ENCODE data around the gene CALY.
A peak's percentile ranks its signal among the peaks of the same experiment; 100 is the strongest.

CALY gene

DNA sequence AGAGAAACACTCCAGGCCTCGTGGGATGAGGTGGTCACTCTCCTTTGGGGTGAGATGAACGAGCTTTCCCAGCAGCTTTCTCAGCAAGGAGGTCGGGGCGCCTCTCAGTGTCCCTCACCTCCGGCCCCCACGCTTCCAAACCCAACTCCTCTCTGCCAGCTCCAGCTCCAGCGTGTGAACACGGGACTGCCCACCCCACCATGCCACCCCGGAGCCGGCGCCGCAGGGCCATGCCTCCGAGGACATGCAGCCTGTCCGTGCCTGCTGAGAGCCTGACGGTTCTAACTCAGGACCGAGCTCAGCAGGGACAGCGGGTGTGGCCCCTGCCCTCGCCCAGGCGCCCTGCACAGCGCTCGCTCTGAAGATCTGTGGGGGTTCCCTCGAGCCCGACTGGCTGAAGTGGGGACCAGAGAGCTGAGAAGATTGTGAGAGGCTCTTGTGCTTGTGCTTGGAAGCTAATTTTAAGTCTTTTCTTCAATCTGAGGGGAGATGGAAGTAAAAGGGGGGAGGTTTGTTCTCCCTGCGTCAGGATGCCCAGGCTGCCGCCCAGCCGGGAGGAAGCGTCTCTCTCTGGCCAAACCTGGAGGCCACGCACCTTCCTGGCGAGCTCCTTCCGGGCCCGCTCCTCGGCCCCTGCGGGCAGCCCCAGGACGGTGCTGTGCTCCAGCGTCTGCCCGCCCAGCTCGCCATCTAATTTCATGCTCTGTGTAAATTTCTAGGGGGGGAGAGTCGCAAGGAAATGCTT is 54.9 kb downstream of the CALY start:
- DNase-seq, result no peak

DNA sequence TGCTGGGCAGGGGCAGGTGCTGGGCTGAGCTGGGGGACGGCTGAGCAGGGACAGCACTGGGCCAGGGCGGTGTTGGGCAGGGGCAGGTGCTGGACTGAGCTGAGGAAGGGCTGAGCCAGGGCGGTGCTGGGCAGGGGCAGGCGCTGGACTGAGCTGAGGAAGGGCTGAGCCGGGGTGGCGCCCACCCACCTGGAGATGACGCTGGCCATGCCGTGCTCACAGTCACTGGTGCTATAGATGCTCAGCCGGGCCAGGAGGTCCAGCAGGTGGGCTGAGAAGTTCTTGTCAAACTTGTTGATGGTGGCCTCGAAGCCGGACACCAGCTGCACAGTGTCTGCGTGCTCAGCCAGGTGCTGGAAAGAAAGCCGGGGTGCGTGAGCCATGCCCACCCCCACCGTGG is 55.6 kb downstream of the CALY start:
- no peak for DNase-seq

DNA sequence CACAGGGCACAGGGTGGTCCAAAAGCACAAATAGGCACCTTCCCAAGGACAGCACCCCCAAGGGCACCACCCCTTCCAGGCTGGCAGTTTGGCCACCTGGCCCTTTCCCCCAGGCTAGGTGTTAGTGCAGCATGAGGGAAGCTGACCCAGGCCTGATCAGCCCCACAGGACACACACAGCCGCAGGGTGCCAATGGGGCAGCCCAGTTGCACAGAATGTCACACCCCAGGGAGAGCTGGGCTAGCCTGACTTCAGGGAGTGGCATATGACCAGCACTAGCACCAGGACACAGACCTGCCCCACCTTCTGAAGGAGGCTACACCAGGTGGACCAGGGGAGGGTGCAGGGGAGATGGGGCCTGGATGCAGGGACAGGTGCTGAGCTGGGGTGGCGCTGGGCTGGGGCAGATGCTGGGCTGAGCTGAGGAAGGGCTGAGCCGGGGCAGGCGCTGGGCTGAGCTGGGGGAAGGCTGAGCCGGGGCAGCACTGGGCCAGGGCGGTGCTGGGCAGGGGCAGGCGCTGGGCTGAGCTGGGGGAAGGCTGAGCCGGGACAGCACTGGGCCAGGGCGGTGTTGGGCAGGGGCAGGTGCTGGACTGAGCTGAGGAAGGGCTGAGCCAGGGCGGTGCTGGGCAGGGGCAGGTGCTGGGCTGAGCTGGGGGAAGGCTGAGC is 56.2 kb downstream of the CALY start:
- DNase-seq, result no peak

DNA sequence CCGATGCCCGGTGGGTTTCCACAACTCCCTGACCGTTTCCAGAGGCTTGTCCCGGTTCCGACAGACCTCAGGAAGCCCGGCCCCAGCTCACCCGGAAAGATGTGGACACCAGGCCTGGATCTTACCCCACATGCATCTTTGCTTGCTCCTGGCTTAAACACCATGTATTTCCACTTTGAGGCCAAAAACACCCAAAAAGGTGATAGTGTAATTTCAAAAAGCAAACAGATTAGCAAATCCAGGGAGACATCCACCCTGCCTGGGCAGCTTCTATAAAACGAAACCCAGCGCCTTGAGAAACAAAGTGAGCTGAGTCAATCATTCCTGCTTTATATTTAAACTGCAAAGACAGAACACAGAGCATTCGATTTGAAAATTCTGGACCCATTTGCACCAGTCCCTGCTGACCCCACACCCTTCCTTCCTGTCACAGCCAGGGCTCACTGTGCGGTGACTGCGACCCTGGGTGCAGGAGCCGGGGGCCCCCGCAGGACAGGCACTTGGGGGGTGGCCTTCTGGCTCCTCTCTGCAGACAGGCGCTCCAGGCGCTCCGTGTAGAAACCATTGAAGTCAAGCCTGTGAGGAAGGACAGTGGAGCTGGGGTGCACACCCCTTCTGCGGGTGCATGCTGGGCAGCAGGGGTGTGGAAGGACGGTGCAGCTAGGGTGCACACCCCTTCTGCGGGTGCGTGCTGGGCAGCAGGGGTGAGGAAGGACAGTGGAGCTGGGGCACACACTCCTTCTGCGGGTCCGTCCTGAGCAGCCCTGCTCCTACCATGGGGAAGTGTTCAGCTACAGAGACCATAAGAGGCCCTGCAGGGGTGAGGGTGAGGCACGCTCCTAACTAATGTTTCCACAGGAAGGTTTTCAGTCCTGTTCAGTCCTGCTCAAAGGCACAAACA is 57.1 kb downstream of the CALY start:
- no peak for DNase-seq

DNA sequence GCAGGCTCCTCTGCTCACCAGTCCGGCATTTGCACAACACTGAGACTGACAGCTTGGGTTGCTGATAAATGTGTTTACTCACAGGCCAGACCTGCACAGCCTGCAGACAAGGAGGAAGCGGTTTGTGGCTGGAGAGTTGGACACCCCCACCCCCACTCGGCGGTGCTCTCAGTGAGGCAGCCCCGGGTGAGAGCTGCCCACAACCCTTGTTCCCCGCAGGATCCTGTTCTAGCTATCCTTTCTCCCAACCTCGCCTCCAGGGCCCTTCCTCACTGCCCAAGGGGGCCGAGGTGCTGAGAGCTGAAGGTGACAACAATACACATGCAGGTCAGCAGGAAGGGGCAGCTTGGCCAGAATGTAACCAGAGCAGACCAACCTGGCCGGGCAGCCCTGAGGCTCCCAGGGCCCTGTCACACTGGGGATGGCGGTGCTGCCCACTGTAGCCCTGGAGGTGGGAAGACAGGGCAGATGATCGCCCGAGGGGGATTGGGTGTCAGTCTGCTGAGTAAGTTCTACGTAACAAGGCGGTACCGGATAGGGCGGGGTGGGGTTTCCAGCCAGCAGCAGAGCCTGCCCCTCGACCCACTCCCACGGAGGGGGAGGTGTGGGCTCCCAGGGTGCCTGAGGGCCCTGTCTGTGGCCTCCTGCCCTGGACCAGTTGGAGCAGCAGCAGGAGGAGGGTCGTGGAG is 58.0 kb downstream of the CALY start:
- peak; percentile 75 for DNase-seq

DNA sequence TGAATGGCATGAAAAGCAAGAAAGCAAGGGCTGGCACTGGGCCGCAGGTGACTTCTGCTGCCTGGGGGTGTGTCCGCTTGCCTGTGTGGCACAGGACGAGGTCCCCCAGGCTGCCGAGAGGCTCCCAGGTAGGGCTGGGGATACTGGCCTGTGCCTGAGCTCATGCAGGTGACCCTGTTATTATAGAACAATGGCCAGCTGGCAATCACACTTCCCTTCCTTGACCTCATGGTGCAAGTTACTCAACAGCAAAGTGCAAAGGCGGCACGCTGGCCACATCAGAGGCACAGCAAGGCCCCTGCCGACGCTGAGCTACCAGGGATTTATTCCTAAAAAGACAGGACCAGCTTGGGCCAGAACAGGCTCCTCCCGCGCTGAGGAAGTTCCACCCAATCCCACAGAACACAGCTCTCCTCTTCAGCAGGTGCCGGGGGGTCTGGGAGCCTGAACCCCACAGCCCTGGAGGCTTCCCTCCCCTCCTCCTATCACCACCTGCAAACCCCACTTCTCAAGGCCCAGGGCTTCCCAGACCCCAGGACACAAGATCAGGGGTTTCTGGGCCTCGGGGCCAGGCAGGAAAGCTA is 58.6 kb downstream of the CALY start:
- DNase-seq, result no peak

- no peak for DNase-seq
Observed at GRCh38 chr10:133277277-133277992, 59.3 kb downstream of the CALY start.

- DNase-seq, result peak; percentile 87
Observed at GRCh38 chr10:133276435-133277201, 60.1 kb downstream of the CALY start, which contains the start of gene ADAM8. Gene ADAM8, minus strand, starts transcription at chr10:133276868. Its CDS starts 51 bp downstream, at chr10:133276817.

DNA sequence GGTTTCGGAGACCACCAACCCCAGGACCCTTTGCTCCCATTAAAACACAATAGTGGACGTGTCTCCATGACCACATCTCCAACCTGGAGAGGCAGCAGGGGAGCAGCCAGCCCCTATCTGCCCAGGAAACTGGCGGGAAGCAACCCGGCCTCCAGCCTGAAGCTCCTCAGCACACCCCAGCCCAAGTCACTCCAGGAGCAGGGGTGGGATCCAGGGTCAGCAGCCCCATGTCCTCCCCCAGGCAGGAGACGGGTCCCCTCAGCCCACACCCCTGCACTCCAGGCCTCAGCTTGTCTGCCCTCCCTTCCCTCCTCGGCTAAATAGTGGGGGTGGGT is 60.6 kb downstream of the CALY start:
- no peak for DNase-seq

GRCh38 chr10:133275684-133276092 is 61.0 kb downstream of the CALY start:
- peak; percentile 78 for DNase-seq

GRCh38 chr10:133274751-133275683 is 61.7 kb downstream of the CALY start:
- peak; percentile 89 for DNase-seq

Measured in stimulated activated CD8-positive, alpha-beta memory T cell treated with anti-CD3 and anti-CD28 coated beads, Interleukin-4, amount 100 ng/mL, for 48 hours (primary cell).